ENCODE data around the gene GGT5. TPM values are rescaled to one million over a fixed set of nuclear protein-coding genes. Genes with fewer than 3 reads are reported as not detected.
"Not testable (repeated sequence)": the region's sequence is repeated elsewhere in the genome, so short reads cannot be mapped to it uniquely, and the experiment has no call there.

The GGT5 gene, protein sequence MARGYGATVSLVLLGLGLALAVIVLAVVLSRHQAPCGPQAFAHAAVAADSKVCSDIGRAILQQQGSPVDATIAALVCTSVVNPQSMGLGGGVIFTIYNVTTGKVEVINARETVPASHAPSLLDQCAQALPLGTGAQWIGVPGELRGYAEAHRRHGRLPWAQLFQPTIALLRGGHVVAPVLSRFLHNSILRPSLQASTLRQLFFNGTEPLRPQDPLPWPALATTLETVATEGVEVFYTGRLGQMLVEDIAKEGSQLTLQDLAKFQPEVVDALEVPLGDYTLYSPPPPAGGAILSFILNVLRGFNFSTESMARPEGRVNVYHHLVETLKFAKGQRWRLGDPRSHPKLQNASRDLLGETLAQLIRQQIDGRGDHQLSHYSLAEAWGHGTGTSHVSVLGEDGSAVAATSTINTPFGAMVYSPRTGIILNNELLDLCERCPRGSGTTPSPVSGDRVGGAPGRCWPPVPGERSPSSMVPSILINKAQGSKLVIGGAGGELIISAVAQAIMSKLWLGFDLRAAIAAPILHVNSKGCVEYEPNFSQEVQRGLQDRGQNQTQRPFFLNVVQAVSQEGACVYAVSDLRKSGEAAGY
- not detected for total RNA-seq

DNA sequence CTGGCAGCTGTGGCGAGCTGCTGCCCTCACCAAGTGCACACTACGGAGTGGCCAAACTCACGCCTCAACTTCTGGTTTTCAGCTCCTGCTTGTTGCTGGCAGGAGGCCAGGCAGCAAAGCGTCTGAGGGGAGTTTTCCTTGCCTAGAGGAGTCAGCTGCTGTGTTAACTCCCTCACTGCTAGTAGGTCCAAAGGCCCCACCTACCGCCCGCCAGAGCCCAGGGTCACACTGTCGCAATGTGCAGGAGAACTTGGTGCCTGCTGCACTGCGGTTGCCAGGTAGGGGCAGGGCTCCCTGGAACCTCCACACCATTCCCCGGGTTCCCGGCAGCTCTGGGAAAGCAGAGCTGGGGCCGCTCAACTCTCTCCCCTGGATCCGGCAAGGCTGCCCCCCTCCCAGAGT lies at the start of gene GGT5:
GGT5 (minus strand) TSS at position 53 of the 402 bp plus-strand sequence. CDS start 357 bp downstream, outside the sequence.
- H3K36me3 Mint-ChIP-seq, H3K9me3 Mint-ChIP-seq, H3K4me3 Mint-ChIP-seq, H3K27ac Mint-ChIP-seq, H3K27me3 Mint-ChIP-seq, DNase-seq: not testable (repeated sequence)
- H3K4me1 Mint-ChIP-seq = peaks cover 35% of the 10 kb centered on the region

DNA sequence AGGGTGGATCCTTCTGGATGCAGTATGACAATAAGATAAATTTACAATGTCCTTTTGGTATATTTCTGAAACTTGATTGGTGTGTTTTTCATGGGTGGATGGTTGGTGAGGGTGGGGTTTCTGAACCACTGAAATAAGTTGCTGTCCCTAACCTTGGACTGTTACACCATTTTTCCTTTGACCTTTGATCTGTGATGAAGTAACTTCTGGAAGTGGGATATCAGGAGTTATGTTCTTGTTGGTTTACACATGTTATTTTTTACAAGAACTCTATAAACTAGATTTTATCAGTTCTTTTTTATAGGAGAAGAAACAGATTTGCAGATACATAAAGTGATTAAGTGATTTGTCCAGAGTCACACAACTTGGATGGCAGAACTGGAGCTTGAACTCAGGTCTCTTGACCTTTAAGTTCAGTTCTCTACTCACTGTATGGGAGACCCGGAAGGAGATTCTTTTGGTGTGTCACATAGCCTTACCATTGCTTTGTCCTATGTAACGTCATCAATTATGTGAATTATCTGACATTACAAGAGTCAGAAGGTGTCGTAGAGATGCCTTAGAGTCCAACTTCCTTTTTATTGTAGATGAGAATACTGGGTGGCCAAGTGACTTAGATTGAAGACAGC lies 47.4 kb upstream of the GGT5 start:
- not testable (repeated sequence) for H3K36me3 Mint-ChIP-seq, H3K9me3 Mint-ChIP-seq, DNase-seq, H3K27ac Mint-ChIP-seq, H3K4me3 Mint-ChIP-seq, H3K27me3 Mint-ChIP-seq
- peaks cover 27% of the 10 kb centered on the region for H3K4me1 Mint-ChIP-seq

DNA sequence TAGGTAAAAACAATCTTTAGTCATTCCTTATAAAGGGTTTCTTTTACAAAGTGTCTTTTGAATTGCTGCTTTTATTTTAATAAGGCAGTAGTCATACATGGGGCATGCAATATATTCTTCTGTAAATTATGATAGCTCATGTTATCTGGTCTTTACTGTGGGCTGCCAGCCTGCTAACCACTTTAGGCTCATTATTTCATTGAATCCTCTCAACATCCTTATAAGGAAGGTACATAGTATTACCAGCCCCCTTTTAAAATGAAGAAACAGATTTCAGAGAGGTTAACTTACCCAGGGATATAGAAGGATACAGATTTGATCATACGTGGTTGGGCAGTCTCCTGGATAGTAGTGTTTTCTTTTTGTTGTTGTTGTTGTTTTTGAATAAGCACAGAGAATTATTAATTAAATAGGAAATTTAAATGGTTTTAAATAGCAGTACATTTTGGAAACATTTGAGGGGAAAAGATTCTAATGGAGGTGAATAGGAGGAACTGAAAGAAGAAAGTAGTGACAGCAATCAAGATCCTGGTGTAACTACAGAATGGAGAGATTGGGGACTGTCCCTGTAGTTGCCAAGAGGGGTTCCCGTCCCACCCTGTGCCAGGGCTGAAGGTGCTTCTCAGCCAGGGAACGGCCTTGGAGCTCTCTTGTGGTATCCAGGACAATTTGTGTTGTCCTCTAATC lies 46.8 kb upstream of the GGT5 start:
- Mint-ChIP-seq H3K36me3 (peaks cover 6% of the 10 kb centered on the region), H3K4me1 (peaks cover 27% of the 10 kb centered on the region), H3K27ac (no peak overlapping the region), H3K27me3 (no peaks in the 10 kb centered on the region), H3K9me3 (no peaks in the 10 kb centered on the region), H3K4me3 (no peak overlapping the region)
- DNase-seq = no peak

DNA sequence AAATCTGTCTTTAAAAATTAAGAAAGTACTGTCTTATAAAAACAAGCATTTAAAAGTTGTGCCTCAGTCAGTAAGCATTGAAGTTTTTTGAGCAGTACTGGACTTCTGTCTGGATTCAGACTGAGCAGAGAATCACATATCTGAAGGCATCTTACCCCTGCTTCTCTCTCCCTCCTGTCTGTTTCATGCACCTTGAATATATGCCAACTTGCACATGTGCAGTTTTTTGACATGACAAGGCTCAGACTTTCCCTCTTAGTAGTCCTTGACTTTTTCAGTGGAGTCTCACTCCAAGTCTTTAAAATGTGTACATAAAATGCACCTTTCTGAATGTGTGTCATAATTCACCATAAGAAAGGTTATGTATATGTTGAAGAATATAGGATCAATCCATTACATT lies 45.6 kb upstream of the GGT5 start:
- H3K36me3 Mint-ChIP-seq = peaks cover under 1% of the 10 kb centered on the region
- peaks cover 34% of the 10 kb centered on the region for H3K4me1 Mint-ChIP-seq
- no peaks in the 10 kb centered on the region for H3K9me3 Mint-ChIP-seq
- no peak overlapping the region for H3K4me3 Mint-ChIP-seq
- DNase-seq = no peak
- no peaks in the 10 kb centered on the region for H3K27me3 Mint-ChIP-seq
- no peak overlapping the region for H3K27ac Mint-ChIP-seq

DNA sequence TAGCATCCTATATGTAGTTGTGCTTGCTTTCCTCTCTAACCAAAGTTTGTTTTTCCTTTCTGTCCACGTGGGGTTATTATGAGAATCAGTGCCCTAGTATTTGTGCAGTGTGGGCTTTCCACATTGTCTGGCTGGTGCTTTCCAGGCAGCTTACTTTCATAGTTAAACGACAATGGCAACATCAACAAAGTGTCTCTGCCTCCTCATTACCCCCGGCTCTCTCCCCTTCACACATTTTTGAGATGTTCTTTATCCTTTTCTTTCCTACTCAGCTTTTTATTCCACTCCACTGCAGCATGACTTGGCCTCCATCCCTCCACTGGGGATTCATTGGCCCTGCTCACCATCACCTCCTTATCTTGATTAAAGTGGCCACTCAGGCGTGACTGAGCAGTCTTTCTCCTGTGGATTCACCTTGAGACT lies 44.9 kb upstream of the GGT5 start:
- Mint-ChIP-seq H3K27me3 (no peaks in the 10 kb centered on the region), H3K27ac (no peak overlapping the region), H3K36me3 (no peaks in the 10 kb centered on the region), H3K4me1 (peaks cover 40% of the 10 kb centered on the region), H3K9me3 (no peaks in the 10 kb centered on the region), H3K4me3 (no peak overlapping the region)
- no peak for DNase-seq

- Mint-ChIP-seq H3K9me3 (no peaks in the 10 kb centered on the region), H3K4me1 (peaks cover 45% of the 10 kb centered on the region), H3K27ac (no peak overlapping the region), H3K27me3 (no peaks in the 10 kb centered on the region), H3K36me3 (peaks cover 1% of the 10 kb centered on the region), H3K4me3 (no peak overlapping the region)
- no peak for DNase-seq
These were observed 44.2 kb upstream of the GGT5 start for GRCh38 chr22:24289114-24289513.

- H3K27me3 Mint-ChIP-seq, H3K27ac Mint-ChIP-seq, H3K36me3 Mint-ChIP-seq, DNase-seq, H3K9me3 Mint-ChIP-seq, H3K4me3 Mint-ChIP-seq: not testable (repeated sequence)
- peaks cover 54% of the 10 kb centered on the region for H3K4me1 Mint-ChIP-seq
These were observed 42.9 kb upstream of the GGT5 start for GRCh38 chr22:24287801-24288200.

DNA sequence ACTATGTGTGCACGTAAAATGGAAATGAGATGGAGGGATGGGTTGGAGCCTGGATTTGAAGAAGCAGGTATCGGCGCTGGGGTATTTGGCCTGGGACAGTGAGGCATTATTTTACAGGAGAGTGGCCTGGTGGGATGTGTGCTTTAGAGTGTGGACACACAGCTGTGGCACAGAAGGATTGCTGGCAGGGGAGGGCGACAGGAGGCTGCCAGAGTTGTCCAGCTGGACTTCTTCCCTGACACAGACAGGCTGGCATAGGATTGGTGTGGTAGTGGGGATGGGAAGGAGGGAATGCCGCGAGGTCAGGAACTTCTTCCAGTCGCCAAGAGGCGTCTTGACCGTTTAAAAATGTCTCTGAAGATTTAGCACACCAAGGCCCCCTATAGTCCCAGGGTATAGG lies 42.3 kb upstream of the GGT5 start:
- not testable (repeated sequence) for H3K27me3 Mint-ChIP-seq, H3K4me3 Mint-ChIP-seq, H3K27ac Mint-ChIP-seq, DNase-seq, H3K9me3 Mint-ChIP-seq, H3K36me3 Mint-ChIP-seq
- peaks cover 58% of the 10 kb centered on the region for H3K4me1 Mint-ChIP-seq

GRCh38 chr22:24285245-24285644 lies 40.4 kb upstream of the GGT5 start:
- Mint-ChIP-seq H3K27ac (peak overlapping the region; percentile 74), H3K4me1 (peaks cover 54% of the 10 kb centered on the region)

DNA sequence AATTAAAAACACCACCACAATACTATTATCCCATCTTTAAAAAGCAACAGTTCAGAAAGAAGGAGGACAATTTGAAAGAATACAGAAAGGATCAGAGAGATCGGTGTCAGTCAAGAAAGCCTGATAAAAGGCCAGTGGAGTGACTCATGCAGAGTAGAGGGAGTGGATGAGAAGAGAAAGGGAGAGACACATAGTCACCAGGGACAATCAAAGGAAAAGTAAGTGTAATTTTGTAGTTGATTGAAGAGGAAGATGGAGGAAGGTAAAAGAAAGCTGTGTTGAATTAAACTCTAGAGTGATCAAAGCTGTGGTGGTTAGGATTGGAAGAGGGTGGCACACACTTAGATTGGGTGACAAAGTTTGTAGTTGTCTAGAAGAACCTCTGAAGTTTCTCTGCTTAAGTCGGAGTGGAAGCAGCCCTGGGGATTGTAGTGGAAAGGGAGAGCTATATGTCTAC lies 39.9 kb upstream of the GGT5 start:
- H3K4me1 Mint-ChIP-seq = peaks cover 51% of the 10 kb centered on the region
- no peaks in the 10 kb centered on the region for H3K9me3 Mint-ChIP-seq
- H3K36me3 Mint-ChIP-seq = peaks cover 10% of the 10 kb centered on the region
- H3K27ac Mint-ChIP-seq = peak overlapping the region; percentile 74
- H3K4me3 Mint-ChIP-seq = peak overlapping the region; percentile 42
- H3K27me3 Mint-ChIP-seq = no peaks in the 10 kb centered on the region
- no peak for DNase-seq

More at GRCh38 chr22:24285245-24285644, 40.4 kb upstream of the GGT5 start:
- H3K27me3 Mint-ChIP-seq = no peaks in the 10 kb centered on the region
- H3K4me3 Mint-ChIP-seq = peak overlapping the region; percentile 42
- no peaks in the 10 kb centered on the region for H3K9me3 Mint-ChIP-seq
- H3K36me3 Mint-ChIP-seq = peaks cover 10% of the 10 kb centered on the region
- no peak for DNase-seq

DNA sequence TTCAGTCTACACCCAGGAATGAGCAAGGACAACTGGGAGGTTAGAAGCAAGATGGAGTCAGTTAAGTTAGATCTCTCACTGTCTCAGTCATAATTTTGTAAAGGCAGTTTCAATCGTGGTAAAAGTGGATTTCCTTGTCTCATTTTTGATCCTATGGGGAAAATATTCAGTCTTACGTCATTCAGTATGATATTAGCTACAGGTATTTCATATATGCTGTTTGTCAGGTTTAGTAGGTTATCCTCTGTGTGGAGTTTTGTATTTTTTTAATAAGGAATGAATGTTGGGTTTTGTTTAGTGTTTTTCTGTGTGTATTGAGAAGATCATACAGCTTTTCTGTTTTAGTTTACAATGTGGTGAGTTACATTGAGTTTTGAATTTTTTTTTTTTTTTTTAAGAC lies 37.5 kb upstream of the GGT5 start:
- Mint-ChIP-seq H3K4me3 (no peak overlapping the region), H3K36me3 (peaks cover 12% of the 10 kb centered on the region), H3K9me3 (no peaks in the 10 kb centered on the region), H3K27ac (no peak overlapping the region), H3K4me1 (peaks cover 53% of the 10 kb centered on the region), H3K27me3 (no peaks in the 10 kb centered on the region)
- DNase-seq = no peak

DNA sequence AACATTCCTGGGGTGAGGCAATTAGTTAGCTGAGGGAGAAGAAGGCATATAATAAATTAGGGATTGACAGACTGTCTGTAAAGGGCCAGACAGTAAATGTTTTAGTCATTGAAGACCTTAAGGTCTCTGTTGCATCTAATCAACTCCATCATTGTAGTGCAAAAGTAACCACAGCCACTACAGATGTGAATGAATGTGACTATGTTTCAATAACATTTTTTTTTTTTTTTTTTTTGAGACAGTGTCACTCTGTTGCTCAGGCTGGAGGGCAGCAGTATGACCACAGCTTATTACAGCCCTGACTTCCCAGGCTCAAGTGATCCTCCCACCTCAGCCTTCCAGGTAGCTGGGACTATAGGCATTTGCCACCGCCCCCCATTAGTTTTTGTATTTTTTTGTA lies 35.5 kb upstream of the GGT5 start:
- H3K4me1 Mint-ChIP-seq = peaks cover 43% of the 10 kb centered on the region
- H3K27ac Mint-ChIP-seq, H3K4me3 Mint-ChIP-seq, H3K27me3 Mint-ChIP-seq, H3K9me3 Mint-ChIP-seq, DNase-seq: not testable (repeated sequence)
- peaks cover 20% of the 10 kb centered on the region for H3K36me3 Mint-ChIP-seq

- H3K27ac Mint-ChIP-seq, H3K27me3 Mint-ChIP-seq, H3K4me3 Mint-ChIP-seq, DNase-seq, H3K9me3 Mint-ChIP-seq: not testable (repeated sequence)
- H3K36me3 Mint-ChIP-seq = peaks cover 17% of the 10 kb centered on the region
- H3K4me1 Mint-ChIP-seq = peaks cover 41% of the 10 kb centered on the region
These were observed 30.0 kb upstream of the GGT5 start for GRCh38 chr22:24274696-24275405.

DNA sequence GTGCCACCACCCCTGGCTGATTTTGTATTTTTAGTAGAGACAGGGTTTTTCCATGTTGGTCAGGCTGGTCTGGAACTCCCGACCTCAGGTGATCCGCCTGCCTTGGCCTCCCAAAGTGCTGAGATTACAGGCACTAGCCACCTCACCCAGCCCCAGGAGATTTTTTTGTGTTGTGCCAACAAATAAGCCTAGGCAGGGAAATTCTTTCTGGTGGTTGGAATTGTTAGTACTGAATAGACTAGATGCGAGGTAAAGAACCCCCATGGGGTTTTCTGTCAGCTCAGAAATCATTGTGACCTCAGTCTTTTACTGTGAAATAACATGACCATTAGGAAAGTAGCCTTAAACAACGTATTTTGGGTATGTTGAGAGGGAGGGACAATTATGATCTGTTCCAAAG lies 29.0 kb upstream of the GGT5 start:
- not testable (repeated sequence) for H3K27ac Mint-ChIP-seq, H3K27me3 Mint-ChIP-seq, H3K4me3 Mint-ChIP-seq, H3K9me3 Mint-ChIP-seq, DNase-seq
- peaks cover 17% of the 10 kb centered on the region for H3K36me3 Mint-ChIP-seq
- H3K4me1 Mint-ChIP-seq = peaks cover 38% of the 10 kb centered on the region
